LNCAP (cell line): Measurements from ENCODE around the gene MCUR1.

Experiments
- CTCF ChIP-seq: fragments of 450-650 bp; IDR thresholded peaks from 2 replicates; pipeline ENCODE4 v1.5.1; 2017; ENCODE audit warnings: mild to moderate bottlenecking

MCUR1 gene

GRCh38 chr6:13848522-13849150 lies 34.3 kb upstream of the MCUR1 start:
- TF ChIP-seq CTCF: no peak

- no peak for TF ChIP-seq CTCF
Observed at GRCh38 chr6:13847326-13848050, 33.1 kb upstream of the MCUR1 start.

GRCh38 chr6:13846841-13847240 lies 32.5 kb upstream of the MCUR1 start:
- TF ChIP-seq CTCF: no peak

- no peak for TF ChIP-seq CTCF
Observed at GRCh38 chr6:13841936-13842335, 27.6 kb upstream of the MCUR1 start.

- TF ChIP-seq CTCF: no peak
Observed at GRCh38 chr6:13838616-13839015, 24.3 kb upstream of the MCUR1 start.

GRCh38 chr6:13836170-13836569 lies 21.8 kb upstream of the MCUR1 start:
- no peak for TF ChIP-seq CTCF

GRCh38 chr6:13834790-13835189 lies 20.4 kb upstream of the MCUR1 start:
- no peak for TF ChIP-seq CTCF
